ENCODE data around the gene ANKRD63. TPM values are rescaled to one million over a fixed set of nuclear protein-coding genes. Genes with fewer than 3 reads are reported as not detected.

ANKRD63 gene
- total and polyA plus RNA-seq, 4 donors = 0.14 to 0.30 (median 0.28) TPM; not detected in 1

GRCh38 chr15:40314723-40315276, 31.9 kb upstream of the ANKRD63 start:
- DNase-seq (ENCODE audit: low read depth in 4 of 6, low spot score in 6 of 6) = no peak
- no peaks in the 10 kb centered on the region for H3K9me3 ChIP-seq (ENCODE audit: control insufficient read depth, insufficient read depth, low read length)
- no peaks in the 10 kb centered on the region for H3K4me1 ChIP-seq (ENCODE audit: control insufficient read depth, insufficient read depth, low read length)
- no peak overlapping the region for H3K27ac ChIP-seq (ENCODE audit: low read depth, low read length)
- no peaks in the 10 kb centered on the region for H3K27me3 ChIP-seq (ENCODE audit: control insufficient read depth, insufficient read depth, low read length)
- 94% methylated on average over 3 of the region's 4 CpGs for WGBS (ENCODE audit: insufficient coverage)
- no peak overlapping the region for H3K4me3 ChIP-seq (ENCODE audit: low read depth, low read length)
- no peaks in the 10 kb centered on the region for H3K36me3 ChIP-seq (ENCODE audit: control insufficient read depth, insufficient read depth, low read length)

- Histone ChIP-seq H3K9me3 (ENCODE audit: control insufficient read depth, insufficient read depth, low read length) (no peaks in the 10 kb centered on the region), H3K27me3 (ENCODE audit: control insufficient read depth, insufficient read depth, low read length) (no peaks in the 10 kb centered on the region), H3K4me1 (ENCODE audit: control insufficient read depth, insufficient read depth, low read length) (peaks cover 9% of the 10 kb centered on the region), H3K4me3 (ENCODE audit: low read depth, low read length) (no peak overlapping the region), H3K36me3 (ENCODE audit: control insufficient read depth, insufficient read depth, low read length) (no peaks in the 10 kb centered on the region), H3K27ac (ENCODE audit: low read depth, low read length) (no peak overlapping the region)
- DNase-seq (ENCODE audit: low read depth in 4 of 6, low spot score in 6 of 6) = peak in 2 of 6 donors; percentile 79 to 84
- WGBS (ENCODE audit: insufficient coverage) = 51% methylated on average over 6 of the region's 10 CpGs
Measured at GRCh38 chr15:40313531-40314398, 30.9 kb upstream of the ANKRD63 start.

DNA sequence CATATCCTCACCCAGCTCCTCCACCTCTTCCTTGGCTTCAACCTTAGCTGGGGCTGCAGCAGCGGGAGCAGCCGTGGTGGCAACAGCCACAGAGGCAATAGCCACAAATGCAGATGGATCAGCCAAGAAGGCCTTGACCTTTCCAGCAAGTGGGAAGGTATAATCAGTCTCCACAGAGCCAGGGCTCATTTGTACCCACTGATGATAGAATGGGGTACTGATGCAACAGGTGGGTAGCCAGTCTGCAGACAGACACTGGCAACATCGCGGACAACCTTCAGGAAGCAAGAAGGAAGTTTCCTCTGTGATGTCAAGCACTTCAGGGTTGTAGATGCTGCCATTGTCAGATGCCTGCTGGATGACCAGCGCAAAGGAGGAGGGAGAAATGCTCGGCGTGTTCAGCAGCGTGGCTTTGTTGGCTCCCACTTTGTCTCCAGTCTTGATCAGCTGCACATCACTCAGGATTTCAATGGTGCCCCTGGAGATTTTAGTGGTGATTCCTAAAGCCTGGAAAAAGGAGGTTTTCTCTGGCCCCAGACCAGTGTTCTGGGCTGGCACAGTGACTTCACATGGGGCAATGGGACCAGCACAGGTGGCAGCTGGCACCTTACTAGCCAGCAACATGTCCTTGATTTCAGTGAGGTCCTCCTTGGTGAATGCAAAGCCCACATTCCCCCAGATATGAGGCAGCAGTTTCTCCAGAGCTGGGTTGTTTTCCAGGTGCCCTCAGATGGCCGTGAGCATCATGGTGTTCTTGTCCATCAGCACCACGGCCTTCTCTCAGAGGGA, 29.7 kb upstream of the ANKRD63 start:
- 95% methylated on average over 10 of the region's 10 CpGs for WGBS (ENCODE audit: insufficient coverage)
- Histone ChIP-seq H3K27me3 (ENCODE audit: control insufficient read depth, insufficient read depth, low read length) (no peaks in the 10 kb centered on the region), H3K9me3 (ENCODE audit: control insufficient read depth, insufficient read depth, low read length) (no peaks in the 10 kb centered on the region), H3K36me3 (ENCODE audit: control insufficient read depth, insufficient read depth, low read length) (no peaks in the 10 kb centered on the region), H3K4me3 (ENCODE audit: low read depth, low read length) (no peak overlapping the region), H3K27ac (ENCODE audit: low read depth, low read length) (no peak overlapping the region), H3K4me1 (ENCODE audit: control insufficient read depth, insufficient read depth, low read length) (peaks cover 16% of the 10 kb centered on the region)
- DNase-seq (ENCODE audit: low read depth in 4 of 6, low spot score in 6 of 6) = no peak

- Histone ChIP-seq H3K4me1 (ENCODE audit: control insufficient read depth, insufficient read depth, low read length) (peaks cover 27% of the 10 kb centered on the region), H3K4me3 (ENCODE audit: low read depth, low read length) (no peak overlapping the region), H3K27ac (ENCODE audit: low read depth, low read length) (no peak overlapping the region), H3K9me3 (ENCODE audit: control insufficient read depth, insufficient read depth, low read length) (no peaks in the 10 kb centered on the region), H3K27me3 (ENCODE audit: control insufficient read depth, insufficient read depth, low read length) (no peaks in the 10 kb centered on the region), H3K36me3 (ENCODE audit: control insufficient read depth, insufficient read depth, low read length) (no peaks in the 10 kb centered on the region)
- DNase-seq (ENCODE audit: low read depth in 4 of 6, low spot score in 6 of 6) = no peak
- WGBS (ENCODE audit: insufficient coverage) = 69% methylated on average over 2 of the region's 3 CpGs
Measured at GRCh38 chr15:40310993-40311392, 28.1 kb upstream of the ANKRD63 start.

DNA sequence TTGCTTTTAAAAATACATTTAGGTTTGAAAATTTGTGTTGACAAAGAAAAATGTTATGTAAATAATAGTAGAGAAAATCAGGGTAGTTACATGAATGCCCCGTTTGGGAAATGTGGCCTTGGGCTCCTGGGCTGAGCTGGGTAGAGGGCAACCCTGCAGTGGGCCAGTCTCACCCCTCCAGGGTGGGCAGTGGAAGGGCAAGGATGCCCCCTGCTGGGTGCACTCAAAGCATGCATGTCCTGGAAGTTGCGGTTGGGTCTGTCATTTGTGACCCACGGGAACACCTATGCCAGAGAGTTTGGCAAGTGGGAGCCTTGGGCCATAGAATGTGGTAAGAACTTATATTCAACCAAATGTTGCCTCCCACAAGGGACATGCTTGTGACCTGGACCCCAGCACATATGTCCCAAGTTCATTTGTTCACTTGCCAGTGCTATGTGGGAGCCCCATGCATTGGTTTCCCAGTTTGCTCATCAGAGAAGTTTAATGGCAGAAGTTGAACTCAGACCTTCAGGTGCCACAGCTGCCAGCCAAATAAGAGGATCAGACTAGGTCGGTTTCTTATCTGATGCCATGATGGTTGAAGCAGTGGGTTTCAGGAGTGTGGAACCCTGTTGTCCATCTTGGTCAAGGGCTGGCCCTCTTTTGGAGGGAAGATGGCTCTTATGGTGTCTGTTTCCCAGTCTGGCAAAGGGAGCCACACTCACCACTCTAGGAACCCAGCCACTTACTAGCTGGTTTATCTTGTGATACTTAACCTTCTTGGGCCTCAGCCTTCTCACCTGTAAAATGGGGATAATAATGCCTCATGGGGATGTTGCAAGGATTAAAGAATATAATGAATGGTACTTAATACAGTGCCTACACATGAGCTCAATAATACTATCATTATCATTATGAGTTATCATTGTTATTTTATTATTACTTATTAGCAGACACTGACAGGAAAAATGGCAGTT, 27.4 kb upstream of the ANKRD63 start:
- H3K36me3 ChIP-seq (ENCODE audit: control insufficient read depth, insufficient read depth, low read length) = no peaks in the 10 kb centered on the region
- H3K4me1 ChIP-seq (ENCODE audit: control insufficient read depth, insufficient read depth, low read length) = peaks cover 27% of the 10 kb centered on the region
- 13% methylated on average over 2 of the region's 4 CpGs for WGBS (ENCODE audit: insufficient coverage)
- DNase-seq (ENCODE audit: low read depth in 4 of 6, low spot score in 6 of 6) = peak in 2 of 6 donors; percentile 54 to 55
- H3K9me3 ChIP-seq (ENCODE audit: control insufficient read depth, insufficient read depth, low read length) = no peaks in the 10 kb centered on the region
- H3K27ac ChIP-seq (ENCODE audit: low read depth, low read length) = no peak overlapping the region
- no peaks in the 10 kb centered on the region for H3K27me3 ChIP-seq (ENCODE audit: control insufficient read depth, insufficient read depth, low read length)
- no peak overlapping the region for H3K4me3 ChIP-seq (ENCODE audit: low read depth, low read length)

DNA sequence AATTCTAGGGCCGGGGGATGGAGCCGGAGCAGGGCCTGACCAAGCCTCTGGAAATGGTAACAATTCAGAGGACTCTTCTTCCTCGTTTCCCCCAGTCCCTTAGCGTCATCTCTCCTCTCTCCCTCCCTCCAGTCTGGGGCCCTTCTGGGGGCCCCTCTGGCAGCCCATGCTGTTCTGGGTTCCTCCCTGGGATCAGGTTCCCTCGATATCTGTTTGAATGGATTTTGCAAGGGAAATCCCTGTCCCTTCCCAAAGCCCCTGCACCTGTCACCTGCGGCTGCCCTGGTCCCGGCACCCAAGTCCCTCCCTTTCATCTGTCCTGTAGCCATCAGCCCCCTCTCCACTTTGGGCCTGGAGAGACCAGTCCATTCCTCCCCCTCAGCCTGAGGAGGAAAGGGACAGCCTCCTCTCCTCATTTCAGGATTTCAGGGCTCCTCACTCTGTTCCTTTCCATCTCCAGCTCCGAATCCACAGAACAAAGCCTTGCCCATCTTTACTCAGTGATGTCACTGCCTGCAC, 26.5 kb upstream of the ANKRD63 start:
- H3K27me3 ChIP-seq (ENCODE audit: control insufficient read depth, insufficient read depth, low read length) = no peaks in the 10 kb centered on the region
- no peaks in the 10 kb centered on the region for H3K36me3 ChIP-seq (ENCODE audit: control insufficient read depth, insufficient read depth, low read length)
- no peak overlapping the region for H3K27ac ChIP-seq (ENCODE audit: low read depth, low read length)
- 88% methylated on average over 5 of the region's 8 CpGs for WGBS (ENCODE audit: insufficient coverage)
- no peak overlapping the region for H3K4me3 ChIP-seq (ENCODE audit: low read depth, low read length)
- DNase-seq (ENCODE audit: low read depth in 4 of 6, low spot score in 6 of 6) = no peak
- no peaks in the 10 kb centered on the region for H3K9me3 ChIP-seq (ENCODE audit: control insufficient read depth, insufficient read depth, low read length)
- peaks cover 27% of the 10 kb centered on the region for H3K4me1 ChIP-seq (ENCODE audit: control insufficient read depth, insufficient read depth, low read length)

DNA sequence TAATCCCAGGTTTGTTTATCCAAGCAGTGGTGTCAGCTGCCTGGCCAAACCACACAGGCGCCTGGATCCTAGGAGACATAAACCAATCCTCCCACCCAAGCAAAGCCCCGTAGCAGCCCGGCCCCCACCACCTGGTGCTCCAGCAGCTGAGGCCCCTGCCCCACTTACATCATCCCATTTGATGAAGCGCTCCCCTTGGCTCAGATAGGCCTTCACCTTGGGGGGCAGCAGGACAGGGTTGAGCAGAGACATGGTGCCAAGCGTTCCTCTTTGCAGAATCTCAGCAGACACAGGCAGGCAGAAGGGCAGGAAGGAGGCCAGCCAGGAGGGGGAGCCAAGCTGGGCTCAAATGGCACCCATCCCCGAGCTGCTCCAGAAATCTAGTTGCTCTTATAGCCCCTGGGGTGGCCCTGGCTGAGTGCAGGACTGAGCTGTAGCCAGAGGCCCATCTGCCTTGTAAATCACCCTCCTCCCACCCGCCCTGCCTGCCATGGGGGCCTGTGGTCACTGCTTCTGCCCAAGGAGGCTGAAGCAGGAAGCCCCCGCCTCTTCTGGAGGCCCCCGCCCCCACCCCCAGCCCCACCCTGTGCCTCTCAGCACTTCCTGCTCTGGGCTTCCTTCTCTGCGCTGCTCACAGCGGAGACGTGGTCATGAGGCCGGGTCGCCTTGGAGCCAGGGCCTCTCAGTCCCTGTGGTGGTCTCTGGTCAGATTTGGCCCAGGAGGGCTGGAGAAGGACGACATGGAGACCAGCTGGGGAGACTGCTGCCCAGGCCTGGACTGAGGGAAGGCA, 24.8 kb upstream of the ANKRD63 start, which contains the start of gene PLCB2:
PLCB2 (minus strand) TSS at position 515 of the 791 bp plus-strand sequence; CDS start at position 252, 263 bp downstream.
- peaks cover 27% of the 10 kb centered on the region for H3K4me1 ChIP-seq (ENCODE audit: control insufficient read depth, insufficient read depth, low read length)
- H3K27ac ChIP-seq (ENCODE audit: low read depth, low read length) = no peak within 1 kb of the TSS
- WGBS (ENCODE audit: insufficient coverage) = 59% methylated on average over 12 of the region's 15 CpGs
- H3K9me3 ChIP-seq (ENCODE audit: control insufficient read depth, insufficient read depth, low read length) = no peaks in the 10 kb centered on the region
- no peak within 1 kb of the TSS for H3K4me3 ChIP-seq (ENCODE audit: low read depth, low read length)
- no peaks in the 10 kb centered on the region for H3K36me3 ChIP-seq (ENCODE audit: control insufficient read depth, insufficient read depth, low read length)
- H3K27me3 ChIP-seq (ENCODE audit: control insufficient read depth, insufficient read depth, low read length) = no peaks in the 10 kb centered on the region
- no peak for DNase-seq (ENCODE audit: low read depth in 4 of 6, low spot score in 6 of 6)

- no peak for DNase-seq (ENCODE audit: low read depth in 4 of 6, low spot score in 6 of 6)
- Histone ChIP-seq H3K4me1 (ENCODE audit: control insufficient read depth, insufficient read depth, low read length) (peaks cover 27% of the 10 kb centered on the region), H3K27me3 (ENCODE audit: control insufficient read depth, insufficient read depth, low read length) (no peaks in the 10 kb centered on the region), H3K36me3 (ENCODE audit: control insufficient read depth, insufficient read depth, low read length) (no peaks in the 10 kb centered on the region), H3K4me3 (ENCODE audit: low read depth, low read length) (no peak overlapping the region), H3K9me3 (ENCODE audit: control insufficient read depth, insufficient read depth, low read length) (no peaks in the 10 kb centered on the region), H3K27ac (ENCODE audit: low read depth, low read length) (no peak overlapping the region)
- WGBS (ENCODE audit: insufficient coverage) = 33% methylated on average over 2 of the region's 7 CpGs
Measured at GRCh38 chr15:40306908-40307307, 24.0 kb upstream of the ANKRD63 start.
